HepG2 (cell line): ENCODE data around the gene ABCA4. TPM values are rescaled to one million over a fixed set of nuclear protein-coding genes. Genes with fewer than 3 reads are reported as not detected.

Experiments
- CEBPG ChIP-seq: IDR thresholded peaks from 2 replicates; pipeline ENCODE4 v1.6.1; 2016
- FLYWCH1 ChIP-seq: sonication (generic); formaldehyde crosslinking; IDR thresholded peaks from 2 replicates; pipeline ENCODE4 v1.8.1; 2023; ENCODE audit warnings: mild to moderate bottlenecking, missing genetic modification reagents
- IKZF1 ChIP-seq: fragments of 450-650 bp; IDR thresholded peaks from 2 replicates; pipeline ENCODE4 v1.7.1; 2016
- MAZ ChIP-seq, 2 experiments: sonication (generic) in 1 of 2; formaldehyde crosslinking in 1 of 2; IDR thresholded peaks; 2 replicates each; pipeline versions ENCODE4 v1.5.0 to v1.6.1; 2012 to 2020; ENCODE audit warnings: low read depth in 2 of 2, mild to moderate bottlenecking in 2 of 2, borderline replicate concordance in 1 of 2, improper control_type of control experiment in 1 of 2, low read length in 1 of 2, missing genetic modification reagents in 1 of 2, moderate library complexity in 1 of 2
- MED13 ChIP-seq: sonication (generic); formaldehyde crosslinking; IDR thresholded peaks from 2 replicates; pipeline ENCODE4 v1.5.0; 2020; ENCODE audit warnings: missing genetic modification reagents
- PRDM10 ChIP-seq: sonication (generic); formaldehyde crosslinking; IDR thresholded peaks from 2 replicates; pipeline ENCODE4 v1.4.0; 2020; ENCODE audit warnings: low read depth, missing genetic modification reagents
- REL ChIP-seq: sonication (generic); formaldehyde crosslinking; conservative IDR thresholded peaks from 2 replicates; pipeline ENCODE4 v1.8.0; 2022; ENCODE audit warnings: mild to moderate bottlenecking, missing genetic modification reagents, moderate library complexity
- SIX4 ChIP-seq: sonication (generic); formaldehyde crosslinking; IDR thresholded peaks from 2 replicates; pipeline ENCODE4 v1.4.0; 2020; ENCODE audit warnings: missing genetic modification reagents
- ZBTB26 ChIP-seq: IDR thresholded peaks from 2 replicates; pipeline ENCODE4 v1.6.1; 2016; ENCODE audit warnings: missing compliant biosample characterization, missing genetic modification reagents, borderline replicate concordance
- ZNF101 ChIP-seq: sonication (generic); formaldehyde crosslinking; IDR thresholded peaks from 2 replicates; pipeline ENCODE4 v1.4.0; 2020; ENCODE audit warnings: mild to moderate bottlenecking, low read depth, missing genetic modification reagents, borderline replicate concordance
- ZNF281 ChIP-seq: sonication (generic); formaldehyde crosslinking; IDR thresholded peaks from 2 replicates; pipeline ENCODE4 v1.4.0; 2020; ENCODE audit warnings: missing genetic modification reagents, borderline replicate concordance
- ZNF362 ChIP-seq: sonication (generic); formaldehyde crosslinking; IDR thresholded peaks from 2 replicates; pipeline ENCODE4 v1.4.0; 2020; ENCODE audit warnings: missing genetic modification reagents, mild to moderate bottlenecking, borderline replicate concordance
- ZNF710 ChIP-seq: sonication (generic); formaldehyde crosslinking; IDR thresholded peaks from 2 replicates; pipeline ENCODE4 v1.5.0; 2020; ENCODE audit warnings: mild to moderate bottlenecking, missing genetic modification reagents, borderline replicate concordance
- ZNF737 ChIP-seq: sonication (generic); formaldehyde crosslinking; IDR thresholded peaks from 2 replicates; pipeline ENCODE4 v1.5.0; 2020; ENCODE audit warnings: missing genetic modification reagents, mild to moderate bottlenecking, borderline replicate concordance
- polyA plus RNA-seq, 8 experiments: library from polyadenylated mRNA; depleted of rRNA in 3 of 8; stranded (reverse) in 7 of 8; unstranded in 1 of 8; fragments of >200 nt; fragmentation: Illumina TruSeq in 4 of 8; extraction: Trizol in 4 of 8; gene quantifications; 2 replicates each; pipeline versions ENCODE4 v1.2.1 to v1.2.3, GENCODE V29; 2011 to 2016; ENCODE audit warnings: low read depth in 4 of 8, missing spikeins in 1 of 8, mixed read lengths in 1 of 8; ENCODE audit not compliant: insufficient read depth in 1 of 8
- total RNA-seq, 5 experiments: library from RNA; depleted of rRNA; stranded (reverse); fragments of >200 nt; fragmentation: Illumina TruSeq; extraction: Trizol; gene quantifications; 2 replicates each; pipeline ENCODE4 v1.2.3, GENCODE V29; 2016; ENCODE audit warnings: low read depth in 1 of 5

ABCA4 gene
- total and polyA plus RNA-seq, 2 of the 13 experiments (the other 11 are each of a cell fraction or from before 2014, with no cell fraction given): 0.24 to 0.67 TPM

GRCh38 chr1:94061513-94062443 is 59.2 kb downstream of the ABCA4 start (continued):
- TF ChIP-seq ZNF710 (CRISPR knock-in tag): no peak
- TF ChIP-seq PRDM10 (CRISPR knock-in tag): no peak
- TF ChIP-seq CEBPG (CRISPR knock-in tag): peak; percentile 91
- no peak for TF ChIP-seq ZBTB26
- no peak for TF ChIP-seq FLYWCH1
- TF ChIP-seq SIX4: no peak
- TF ChIP-seq ZNF281: peak; percentile 96
- no peak for TF ChIP-seq ZNF101 (CRISPR knock-in tag)
- no peak for TF ChIP-seq REL (CRISPR knock-in tag)
- no peak for TF ChIP-seq MED13
- TF ChIP-seq MAZ (IDR thresholded peaks at IDR 0.05; ENCODE audit: borderline replicate concordance, low read depth, low read length): no peak
- TF ChIP-seq MAZ (CRISPR knock-in tag; IDR thresholded peaks at IDR 0.05; ENCODE audit: low read depth): peak; percentile 31; the same call in 1 of the 2 replicates
- TF ChIP-seq ZNF362 (CRISPR knock-in tag): no peak
- TF ChIP-seq IKZF1: no peak
- no peak for TF ChIP-seq ZNF737 (CRISPR knock-in tag)
